H9 (cell line): Measurements from ENCODE around the gene DDI2. TPM values are rescaled to one million over a fixed set of nuclear protein-coding genes. Genes with fewer than 3 reads are reported as not detected.

Source experiments
- DNase-seq: peaks from one replicate; pipeline ENCODE4 v3.0.0-alpha.2; 2017
- H2AFZ ChIP-seq: one replicate; pipeline ENCODE4 v1.6.1; 2013; ENCODE audit warnings: mild to moderate bottlenecking, low read length, control low read depth, moderate library complexity
- H2AK5ac ChIP-seq: 2 replicates; pipeline ENCODE4 v1.6.1; 2013; ENCODE audit warnings: low read length, control low read depth, mixed read lengths; ENCODE audit not compliant: insufficient read length
- H2BK120ac ChIP-seq: one replicate; pipeline ENCODE4 v1.6.1; 2013; ENCODE audit warnings: low read depth, mild to moderate bottlenecking, low read length, control low read depth, inconsistent platforms; ENCODE audit not compliant: poor library complexity, severe bottlenecking
- H2BK12ac ChIP-seq: 2 replicates; pipeline ENCODE4 v1.6.1; 2013; ENCODE audit warnings: low read length, control low read depth, mixed read lengths, low read depth; ENCODE audit not compliant: insufficient read length
- H2BK15ac ChIP-seq: 2 replicates; pipeline ENCODE4 v1.6.1; 2013; ENCODE audit warnings: low read depth, low read length, control low read depth
- H2BK20ac ChIP-seq: one replicate; pipeline ENCODE4 v1.6.1; 2013; ENCODE audit warnings: low read depth, mild to moderate bottlenecking, low read length, control low read depth, inconsistent platforms; ENCODE audit not compliant: poor library complexity, severe bottlenecking
- H2BK5ac ChIP-seq: 2 replicates; pipeline ENCODE4 v1.6.1; 2013; ENCODE audit warnings: low read length, control low read depth, mixed read lengths; ENCODE audit not compliant: insufficient read length
- H3K14ac ChIP-seq: 2 replicates; pipeline ENCODE4 v1.6.1; 2013; ENCODE audit warnings: low read length, control low read depth; ENCODE audit not compliant: insufficient read depth
- H3K18ac ChIP-seq: 2 replicates; pipeline ENCODE4 v1.6.1; 2013; ENCODE audit warnings: low read depth, mild to moderate bottlenecking, mixed read lengths, low read length, control low read depth; ENCODE audit not compliant: insufficient read length
- H3K23ac ChIP-seq: 2 replicates; pipeline ENCODE4 v1.6.1; 2013; ENCODE audit warnings: low read length, control low read depth, mixed read lengths, low read depth; ENCODE audit not compliant: insufficient read length
- H3K23me2 ChIP-seq: 2 replicates; pipeline ENCODE4 v1.6.1; 2013; ENCODE audit warnings: low read depth, mild to moderate bottlenecking, mixed read lengths, low read length, control low read depth; ENCODE audit not compliant: insufficient read length, poor library complexity, severe bottlenecking
- H3K27ac ChIP-seq: 2 replicates; pipeline ENCODE4 v1.5.1; 2013; ENCODE audit warnings: low read length, control low read depth, mixed read lengths, low read depth; ENCODE audit not compliant: insufficient read length
- H3K27me3 ChIP-seq: 2 replicates; pipeline ENCODE4 v1.6.1; 2013; ENCODE audit warnings: low read length, control low read depth, inconsistent platforms; ENCODE audit not compliant: insufficient read depth
- H3K4ac ChIP-seq: 2 replicates; pipeline ENCODE4 v1.6.1; 2013; ENCODE audit warnings: low read depth, mild to moderate bottlenecking, control low read depth, inconsistent platforms, low read length, moderate library complexity
- H3K4me1 ChIP-seq: 2 replicates; pipeline ENCODE4 v1.6.1; 2013; ENCODE audit warnings: low read length, control low read depth, inconsistent platforms; ENCODE audit not compliant: insufficient read depth
- H3K4me2 ChIP-seq: 2 replicates; pipeline ENCODE4 v1.6.1; 2013; ENCODE audit warnings: low read length, control low read depth, mixed read lengths; ENCODE audit not compliant: insufficient read length, insufficient read depth
- H3K56ac ChIP-seq: 2 replicates; pipeline ENCODE4 v1.6.1; 2013; ENCODE audit warnings: low read depth, mild to moderate bottlenecking, mixed read lengths, low read length, control low read depth; ENCODE audit not compliant: insufficient read length
- H3K79me1 ChIP-seq: 2 replicates; pipeline ENCODE4 v1.6.1; 2013; ENCODE audit warnings: low read depth, mild to moderate bottlenecking, moderate library complexity, low read length, control low read depth, inconsistent platforms; ENCODE audit not compliant: insufficient read depth, poor library complexity, severe bottlenecking
- H3K79me2 ChIP-seq: 2 replicates; pipeline ENCODE4 v1.6.1; 2013; ENCODE audit warnings: low read length, control low read depth, inconsistent platforms; ENCODE audit not compliant: insufficient read depth
- H3K9ac ChIP-seq: 2 replicates; pipeline ENCODE4 v1.6.1; 2013; ENCODE audit warnings: low read length, control low read depth, mixed read lengths; ENCODE audit not compliant: insufficient read length; ENCODE audit errors: extremely low read depth
- H3K9me3 ChIP-seq: one replicate; pipeline ENCODE4 v1.6.1; 2013; ENCODE audit warnings: low read depth, low read length, inconsistent platforms; ENCODE audit not compliant: control insufficient read depth
- H3T11ph ChIP-seq: one replicate; pipeline ENCODE4 v1.6.1; 2013; ENCODE audit warnings: mild to moderate bottlenecking, low read length, control low read depth, inconsistent platforms
- H4K20me1 ChIP-seq: one replicate; pipeline ENCODE4 v1.6.1; 2013; ENCODE audit not compliant: control insufficient read depth, insufficient read length, insufficient read depth
- H4K5ac ChIP-seq: 2 replicates; pipeline ENCODE4 v1.6.1; 2013; ENCODE audit warnings: low read depth, mild to moderate bottlenecking, mixed read lengths, low read length, control low read depth; ENCODE audit not compliant: insufficient read length
- H4K8ac ChIP-seq: replicated peaks from 2 replicates; pipeline ENCODE4 v1.6.1; 2013; ENCODE audit warnings: low read length, control low read depth, mixed read lengths, low read depth; ENCODE audit not compliant: insufficient read length
- H4K91ac ChIP-seq: 2 replicates; pipeline ENCODE4 v1.6.1; 2013; ENCODE audit warnings: low read depth, mild to moderate bottlenecking, moderate library complexity, mixed read lengths, low read length, control low read depth; ENCODE audit not compliant: insufficient read length
- H3K27ac Mint-ChIP-seq, 3 experiments: 2 replicates in 2 of 3; 3 replicates in 1 of 3; pipeline ENCODE4 v1.8.0; 2020 to 2021; ENCODE audit warnings: mixed read lengths in 3 of 3, mild to moderate bottlenecking in 1 of 3, moderate library complexity in 1 of 3
- H3K27me3 Mint-ChIP-seq: 2 replicates; pipeline ENCODE4 v1.8.0; 2021; ENCODE audit warnings: low read depth, mild to moderate bottlenecking, moderate library complexity, mixed read lengths
- H3K36me3 Mint-ChIP-seq, 3 experiments: 2 replicates in 2 of 3; 3 replicates in 1 of 3; pipeline ENCODE4 v1.8.0; 2020 to 2021; ENCODE audit warnings: low read depth in 3 of 3, mixed read lengths in 3 of 3; ENCODE audit not compliant: insufficient read depth in 1 of 3
- H3K4me1 Mint-ChIP-seq, 2 experiments: 2 replicates each; pipeline ENCODE4 v1.8.0; 2020; ENCODE audit warnings: mixed read lengths in 2 of 2
- H3K4me3 Mint-ChIP-seq, 2 experiments: 2 replicates in 1 of 2; 3 replicates in 1 of 2; pipeline ENCODE4 v1.8.0; 2020 to 2021; ENCODE audit warnings: mild to moderate bottlenecking in 2 of 2, mixed read lengths in 2 of 2, moderate library complexity in 1 of 2
- H3K9me3 Mint-ChIP-seq, 2 experiments: 2 replicates in 1 of 2; 3 replicates in 1 of 2; pipeline ENCODE4 v1.8.0; 2020; ENCODE audit warnings: mild to moderate bottlenecking in 2 of 2, mixed read lengths in 2 of 2, moderate library complexity in 1 of 2
- WGBS: extraction: QIAGEN DNeasy Blood & Tissue Kit; methylation state at CpG from one replicate; pipeline ENCODE4 v1.1.7; 2013; ENCODE audit warnings: missing lambda C conversion rate, low lambda C conversion rate, mixed read lengths; ENCODE audit not compliant: insufficient read length; ENCODE audit errors: extremely low coverage; 5-methylcytosine and 5-hydroxymethylcytosine counted together
- total RNA-seq: library from RNA; stranded (reverse); gene quantifications from 2 replicates; pipeline ENCODE4 v1.2.1, GENCODE V29; 2021
- TF ChIP-seq, protein P1 (sequence below): fragments of 200-600 bp; sonication (generic); conservative IDR thresholded peaks from 3 replicates; pipeline ENCODE4 v1.8.0; 2021; ENCODE audit warnings: antibody characterized with exemption, mild to moderate bottlenecking

DDI2 gene
- total RNA-seq, 1 experiment from 2014 or later: 45.0 TPM

- Histone ChIP-seq H4K5ac (no peak overlapping the region), H3K4me2 (no peak overlapping the region), H2AFZ (no peak overlapping the region), H3T11ph (no peak overlapping the region), H2BK120ac (no peak overlapping the region), H2AK5ac (no peak overlapping the region), H3K23ac (no peak overlapping the region), H3K56ac (no peak overlapping the region), H3K79me1 (no peaks in the 10 kb centered on the region), H3K4me1 (no peaks in the 10 kb centered on the region; the same call in 1 of the 2 replicates), H2BK5ac (no peak overlapping the region), H2BK12ac (no peak overlapping the region), H3K4ac (no peak overlapping the region), H3K27me3 (no peaks in the 10 kb centered on the region), H4K20me1 (no peaks in the 10 kb centered on the region), H3K23me2 (no peaks in the 10 kb centered on the region), H4K8ac (no peak overlapping the region), H3K14ac (no peak overlapping the region), H4K91ac (no peak overlapping the region), H3K79me2 (no peaks in the 10 kb centered on the region), H3K9ac (no peak overlapping the region), H3K27ac (no peak overlapping the region), H2BK15ac (no peak overlapping the region), H2BK20ac (no peak overlapping the region), H3K18ac (no peak overlapping the region), H3K9me3 (no peaks in the 10 kb centered on the region)
- Mint-ChIP-seq H3K4me1 (peaks cover 9 to 16% of the 10 kb centered on the region in 2 experiments), H3K27me3 (no peaks in the 10 kb centered on the region), H3K9me3 (no peaks in the 10 kb centered on the region), H3K36me3 (peaks cover 19 to 43% (median 38%) of the 10 kb centered on the region in 3 experiments; a peak in 6 of 7 replicates), H3K4me3 (no peak overlapping the region), H3K27ac (no peak overlapping the region)
- no CpG with 5 or more reads among the region's 3 CpGs for WGBS
- TF ChIP-seq, protein P1, sequence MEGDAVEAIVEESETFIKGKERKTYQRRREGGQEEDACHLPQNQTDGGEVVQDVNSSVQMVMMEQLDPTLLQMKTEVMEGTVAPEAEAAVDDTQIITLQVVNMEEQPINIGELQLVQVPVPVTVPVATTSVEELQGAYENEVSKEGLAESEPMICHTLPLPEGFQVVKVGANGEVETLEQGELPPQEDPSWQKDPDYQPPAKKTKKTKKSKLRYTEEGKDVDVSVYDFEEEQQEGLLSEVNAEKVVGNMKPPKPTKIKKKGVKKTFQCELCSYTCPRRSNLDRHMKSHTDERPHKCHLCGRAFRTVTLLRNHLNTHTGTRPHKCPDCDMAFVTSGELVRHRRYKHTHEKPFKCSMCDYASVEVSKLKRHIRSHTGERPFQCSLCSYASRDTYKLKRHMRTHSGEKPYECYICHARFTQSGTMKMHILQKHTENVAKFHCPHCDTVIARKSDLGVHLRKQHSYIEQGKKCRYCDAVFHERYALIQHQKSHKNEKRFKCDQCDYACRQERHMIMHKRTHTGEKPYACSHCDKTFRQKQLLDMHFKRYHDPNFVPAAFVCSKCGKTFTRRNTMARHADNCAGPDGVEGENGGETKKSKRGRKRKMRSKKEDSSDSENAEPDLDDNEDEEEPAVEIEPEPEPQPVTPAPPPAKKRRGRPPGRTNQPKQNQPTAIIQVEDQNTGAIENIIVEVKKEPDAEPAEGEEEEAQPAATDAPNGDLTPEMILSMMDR: no peak
- DNase-seq: no peak
These were observed 46.7 kb downstream of the DDI2 start for GRCh38 chr1:15663925-15664324.
